GM12878 (cell line): ENCODE data around the gene RGS19. TPM values are rescaled to one million over a fixed set of nuclear protein-coding genes. Genes with fewer than 3 reads are reported as not detected.

ENCODE experiments used
- BACH1 ChIP-seq: fragments of 450-650 bp; IDR thresholded peaks from 2 replicates; pipeline ENCODE4 v1.6.1; 2017; ENCODE audit warnings: mild to moderate bottlenecking, borderline replicate concordance
- BCL3 ChIP-seq: IDR thresholded peaks from 2 replicates; pipeline ENCODE4 v1.6.1; 2011; ENCODE audit warnings: borderline replicate concordance, low read depth, mild to moderate bottlenecking, moderate library complexity, low read length; ENCODE audit not compliant: insufficient read depth, poor library complexity, severe bottlenecking
- BHLHE40 ChIP-seq, 2 experiments: fragments of 450-650 bp in 1 of 2; IDR thresholded peaks; 2 replicates each; pipeline ENCODE4 v1.6.1; 2011 to 2017; ENCODE audit warnings: low read depth in 2 of 2, borderline replicate concordance in 1 of 2, improper control_type of control experiment in 1 of 2, low read length in 1 of 2, mild to moderate bottlenecking in 1 of 2
- BMI1 ChIP-seq: fragments of 450-650 bp; IDR thresholded peaks from 2 replicates; pipeline ENCODE4 v1.6.1; 2016; ENCODE audit warnings: mild to moderate bottlenecking, moderate library complexity, borderline replicate concordance
- CTCF ChIP-seq, 3 experiments: IDR thresholded peaks in 2 of 3; conservative IDR thresholded peaks in 1 of 3; 2 replicates each; pipeline ENCODE4 v1.5.1; 2011; ENCODE audit warnings: low read depth in 3 of 3, low read length in 3 of 3, mild to moderate bottlenecking in 3 of 3, control low read depth in 2 of 3, moderate library complexity in 2 of 3, inconsistent platforms in 1 of 3, mixed read lengths in 1 of 3; ENCODE audit not compliant: control insufficient read depth in 2 of 3, insufficient read depth in 1 of 3; ENCODE audit errors: extremely low read depth in 1 of 3
- DPF2 ChIP-seq: fragments of 450-650 bp; IDR thresholded peaks from 2 replicates; pipeline ENCODE4 v1.6.1; 2017; ENCODE audit warnings: mild to moderate bottlenecking
- EED ChIP-seq: sonication (generic); IDR thresholded peaks from 2 replicates; pipeline ENCODE4 v1.6.1; 2016; ENCODE audit warnings: antibody characterized with exemption, low read depth
- IRF5 ChIP-seq: fragments of 450-650 bp; IDR thresholded peaks from 2 replicates; pipeline ENCODE4 v1.6.1; 2017; ENCODE audit warnings: borderline replicate concordance
- KLF5 ChIP-seq: fragments of 450-650 bp; IDR thresholded peaks from 2 replicates; pipeline ENCODE4 v1.6.1; 2014; ENCODE audit warnings: mild to moderate bottlenecking; ENCODE audit not compliant: partially characterized antibody
- MLLT1 ChIP-seq: fragments of 450-650 bp; IDR thresholded peaks from 2 replicates; pipeline ENCODE4 v1.6.1; 2016; ENCODE audit warnings: mild to moderate bottlenecking
- NR2C2 ChIP-seq: IDR thresholded peaks from 2 replicates; pipeline ENCODE4 v1.6.1; 2011; ENCODE audit warnings: borderline replicate concordance, low read depth; ENCODE audit not compliant: control insufficient read depth, insufficient read length
- POLR2A ChIP-seq: IDR thresholded peaks from 2 replicates; pipeline ENCODE4 v1.6.1; 2011; ENCODE audit warnings: low read depth, mild to moderate bottlenecking, low read length
- POU2F2 ChIP-seq: IDR thresholded peaks from 3 replicates; pipeline ENCODE4 v1.6.1; 2011; ENCODE audit warnings: low read depth, mild to moderate bottlenecking, low read length, borderline replicate concordance
- RB1 ChIP-seq: fragments of 450-650 bp; formaldehyde crosslinking; IDR thresholded peaks from 2 replicates; pipeline ENCODE4 v1.6.1; 2017; ENCODE audit warnings: mild to moderate bottlenecking, borderline replicate concordance
- RELA ChIP-seq: fragments of 450-650 bp; IDR thresholded peaks from 2 replicates; pipeline ENCODE4 v1.8.0; 2014; ENCODE audit warnings: borderline replicate concordance; ENCODE audit not compliant: partially characterized antibody
- RUNX3 ChIP-seq: IDR thresholded peaks from 2 replicates; pipeline ENCODE4 v1.6.1; 2012; ENCODE audit warnings: low read length, inconsistent platforms
- SIN3A ChIP-seq: IDR thresholded peaks from 2 replicates; pipeline ENCODE4 v1.6.1; 2012; ENCODE audit warnings: low read depth, low read length, improper control_type of control experiment
- SMARCA5 ChIP-seq: fragments of 450-650 bp; IDR thresholded peaks from 2 replicates; pipeline ENCODE4 v1.6.1; 2017; ENCODE audit warnings: mild to moderate bottlenecking
- TAF1 ChIP-seq: IDR thresholded peaks from 2 replicates; pipeline ENCODE4 v1.6.1; 2011; ENCODE audit warnings: mild to moderate bottlenecking, low read depth, low read length, borderline replicate concordance
- TCF7 ChIP-seq: IDR thresholded peaks from 2 replicates; pipeline ENCODE4 v1.6.1; 2014; ENCODE audit warnings: antibody characterized with exemption, borderline replicate concordance
- YY1 ChIP-seq: IDR thresholded peaks from 2 replicates; pipeline ENCODE4 v1.6.1; 2011; ENCODE audit warnings: low read depth, mild to moderate bottlenecking, low read length
- ZNF384 ChIP-seq: IDR thresholded peaks from 2 replicates; pipeline ENCODE4 v1.6.1; 2012; ENCODE audit warnings: low read depth, mild to moderate bottlenecking, low read length, improper control_type of control experiment, borderline replicate concordance
- polyA plus RNA-seq, 11 experiments: library from polyadenylated mRNA; depleted of rRNA in 4 of 11; unstranded in 6 of 11; stranded (reverse) in 5 of 11; fragments of >200 nt; fragmentation: Nextera tagmentation in 4 of 11; fragmentation: Illumina TruSeq in 1 of 11; extraction: Ambion mirVana in 4 of 11; extraction: Trizol in 1 of 11; gene quantifications; 1 replicate in 1 of 11; 2 replicates in 10 of 11; pipeline versions ENCODE4 v1.2.1 to v1.2.3, GENCODE V29; 2011 to 2016; ENCODE audit warnings: inconsistent platforms in 2 of 11, missing spikeins in 2 of 11, low read depth in 1 of 11
- total RNA-seq, 4 experiments: library from RNA; depleted of rRNA in 3 of 4; stranded (reverse); fragments of >200 nt in 3 of 4; fragmentation: Illumina TruSeq in 1 of 4; extraction: Trizol in 1 of 4; gene quantifications; 2 replicates each; pipeline versions ENCODE4 v1.2.1 to v1.2.3, GENCODE V29; 2013 to 2021

The RGS19 gene
- total and polyA plus RNA-seq, 10 of the 15 experiments (the other 5 are each of a cell fraction or from before 2014, with no cell fraction given) = 0.82 to 62.4 (median 39.8) TPM

GRCh38 chr20:64083804-64084684 lies 4.7 kb upstream of the RGS19 start, which contains the start of gene LKAAEAR1 (continued):
- TF ChIP-seq CTCF (IDR thresholded peaks at IDR 0.05 in 2 of 3, conservative IDR thresholded peaks at IDR 0.05 in 1 of 3; ENCODE audit: control insufficient read depth in 2 of 3, extremely low read depth in 1 of 3, insufficient read depth in 1 of 3, low read depth in 3 of 3, low read length in 3 of 3) (no peak), RELA (no peak), RB1 (no peak), SMARCA5 (no peak), NR2C2 (no peak), POU2F2 (no peak), IRF5 (no peak), MLLT1 (no peak), TAF1 (no peak), ZNF384 (no peak), BACH1 (no peak), BCL3 (no peak), EED (no peak), BHLHE40 (IDR thresholded peaks at IDR 0.05; ENCODE audit: borderline replicate concordance in 1 of 2, low read depth in 2 of 2, low read length in 1 of 2) (0 out of 4 replicates have a peak, but pooled peaks of 1 of the 2 experiments have one; percentile 0), YY1 (peak; percentile 27; the same call in 1 of the 2 replicates), DPF2 (no peak), POLR2A (peak; percentile 43; the same call in 1 of the 2 replicates), TCF7 (no peak), KLF5 (no peak), SIN3A (no peak), BMI1 (no peak), RUNX3 (no peak)
